ENCODE results near the gene FAM229A.
A peak's percentile ranks its signal among the peaks of the same experiment; 100 is the strongest.
"Not testable (repeated sequence)": the region's sequence is repeated elsewhere in the genome, so short reads cannot be mapped to it uniquely, and the experiment has no call there.

Gene FAM229A, protein sequence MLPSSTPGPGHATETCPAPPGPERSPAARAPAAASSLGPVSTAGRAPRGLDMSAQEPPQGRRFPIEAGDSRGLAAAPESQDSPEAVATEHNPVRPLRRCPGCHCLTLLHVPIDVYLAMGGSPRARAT

DNA sequence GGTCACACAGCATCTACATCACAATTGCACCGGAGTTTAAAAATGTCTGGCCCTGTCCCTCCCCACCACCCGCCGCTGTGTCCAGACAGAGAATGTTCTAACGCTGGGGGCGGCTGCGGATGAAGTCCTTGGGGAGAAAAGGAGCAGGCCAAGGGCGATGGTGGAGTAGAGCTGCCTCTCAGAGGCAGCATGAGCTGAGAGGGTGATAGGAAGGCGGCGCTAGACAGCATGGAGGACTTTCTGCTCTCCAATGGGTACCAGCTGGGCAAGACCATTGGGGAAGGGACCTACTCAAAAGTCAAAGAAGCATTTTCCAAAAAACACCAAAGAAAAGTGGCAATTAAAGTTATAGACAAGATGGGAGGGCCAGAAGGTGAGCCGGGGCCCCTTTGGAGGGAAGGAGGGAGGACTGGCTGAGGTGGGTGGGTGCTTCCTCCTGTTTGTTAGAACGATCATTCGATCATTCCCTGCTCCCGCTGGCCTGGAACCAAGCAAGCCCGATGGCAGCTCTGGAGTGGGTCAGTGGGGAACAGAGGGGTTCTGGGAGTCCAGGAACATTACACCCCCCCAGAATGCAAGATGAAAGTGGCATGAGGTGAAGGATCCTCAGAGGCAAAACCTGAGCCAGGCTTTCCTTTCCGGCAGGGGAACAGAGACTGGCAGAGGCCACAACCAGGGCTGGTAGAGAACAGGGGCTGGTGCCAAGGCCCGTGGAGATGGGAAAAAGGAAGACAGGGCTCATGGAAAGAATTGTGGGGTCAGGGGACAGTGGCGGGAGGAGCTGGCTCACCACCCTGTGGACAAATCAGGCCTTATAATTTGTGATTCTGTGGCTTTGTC lies at the start of gene FAM229A, which contains the start of gene TSSK3:
Gene FAM229A (minus strand): TSS at position 12 of the 840 bp plus-strand sequence. CDS start 394 bp downstream, outside the sequence.
Gene TSSK3 (plus strand): TSS at position 66 of the 840 bp plus-strand sequence. CDS start 163 bp downstream, at position 229.
- DNase-seq, result no peak

DNA sequence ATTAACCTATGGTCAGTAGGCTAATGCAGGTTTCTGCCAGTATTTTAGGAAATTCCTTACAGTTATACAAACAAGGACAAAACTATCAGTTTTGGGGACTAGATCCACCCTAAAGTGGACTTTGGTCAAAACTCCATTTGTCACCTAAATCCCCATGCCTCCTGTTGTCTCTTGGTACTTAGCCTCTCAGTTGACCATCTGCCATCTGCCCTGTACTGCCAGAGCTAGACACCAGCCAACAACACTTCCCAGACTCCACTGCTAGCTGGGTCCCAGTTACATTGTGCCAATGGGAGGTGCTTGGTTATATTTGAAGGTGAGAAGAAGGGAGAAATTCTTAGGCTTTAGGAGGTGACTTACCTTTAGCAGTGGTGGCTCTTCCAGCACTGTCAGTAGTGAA lies 49.0 kb upstream of the FAM229A start:
- DNase-seq, result no peak

DNA sequence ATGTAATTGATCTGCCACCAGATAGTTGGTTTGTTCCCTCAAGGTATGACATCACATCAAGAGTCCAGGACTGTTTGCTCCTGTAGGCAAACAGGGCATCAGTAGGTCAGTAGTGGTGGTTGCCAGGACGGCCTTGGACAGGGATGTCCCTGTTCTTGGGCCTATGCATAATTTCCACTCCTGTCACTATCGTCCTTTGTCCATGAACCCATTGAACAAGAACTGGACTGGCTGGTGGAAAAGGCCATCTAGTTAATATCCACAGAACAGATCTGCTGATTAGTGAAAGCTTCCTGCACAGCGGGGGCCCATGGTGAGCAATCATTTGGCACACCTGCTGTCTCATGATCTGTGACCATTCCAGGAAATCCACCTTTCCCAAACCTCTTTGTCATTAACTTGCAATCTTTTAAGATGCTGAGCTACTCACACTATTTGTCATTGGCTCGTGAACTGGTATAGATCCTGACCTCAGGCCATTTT lies 44.4 kb upstream of the FAM229A start:
- DNase-seq, result no peak

DNA sequence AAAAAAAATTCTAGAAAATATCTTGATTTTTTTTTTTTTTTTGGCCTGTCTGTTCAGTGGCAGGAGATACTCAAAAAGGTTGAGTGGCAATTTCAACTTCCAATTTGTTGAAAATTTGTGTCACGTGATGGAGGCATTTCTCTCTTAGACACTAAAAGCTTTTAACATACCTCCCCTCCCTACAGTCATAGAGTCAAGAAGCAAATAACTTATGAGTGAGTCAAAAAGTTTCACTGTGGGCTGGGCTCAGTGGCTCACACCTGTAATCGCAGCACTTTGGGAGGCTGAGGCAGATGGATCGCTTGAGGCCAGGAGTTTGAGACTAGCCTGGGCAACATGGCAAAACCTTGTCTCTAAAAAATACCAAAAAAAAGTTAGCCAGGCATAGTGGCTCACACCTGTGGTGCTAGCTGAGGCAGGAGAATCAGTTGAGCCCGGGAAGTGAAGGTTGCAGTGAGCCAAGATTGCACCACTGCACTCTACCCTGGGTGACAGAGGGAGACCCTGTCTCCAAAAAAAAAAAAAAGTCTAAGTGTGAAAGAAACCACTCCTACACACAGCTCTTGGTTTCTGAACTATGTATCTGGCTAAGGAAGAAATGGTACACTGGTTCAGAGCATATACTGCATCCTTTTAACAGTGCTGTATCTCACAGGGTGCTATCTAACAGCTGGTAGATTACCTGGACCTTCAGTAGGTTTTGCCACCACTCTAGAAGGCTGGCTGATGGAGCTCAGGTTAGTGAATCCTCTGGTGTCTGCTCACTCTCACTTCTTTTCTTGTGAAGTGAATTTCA lies 43.6 kb upstream of the FAM229A start:
- DNase-seq, result no peak

DNA sequence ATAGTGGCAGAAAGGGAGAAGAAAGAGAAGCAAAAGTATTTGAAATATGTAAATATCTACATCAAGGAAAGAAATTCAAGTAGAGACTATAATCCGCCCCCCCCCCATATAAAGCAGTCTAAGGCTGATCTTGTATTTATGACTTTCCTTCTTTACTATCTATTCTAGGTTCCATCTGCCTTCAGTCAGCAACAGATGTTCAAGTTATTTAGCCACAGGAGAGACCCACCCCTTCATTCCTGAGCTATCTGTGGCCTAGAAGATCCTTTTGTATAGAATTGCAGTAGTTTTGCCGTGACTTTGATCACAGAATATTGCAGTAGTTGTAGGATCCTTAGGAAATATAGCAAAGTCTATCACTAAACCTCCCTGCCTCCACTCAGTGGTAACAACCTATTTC lies 42.7 kb upstream of the FAM229A start:
- no peak for DNase-seq

DNA sequence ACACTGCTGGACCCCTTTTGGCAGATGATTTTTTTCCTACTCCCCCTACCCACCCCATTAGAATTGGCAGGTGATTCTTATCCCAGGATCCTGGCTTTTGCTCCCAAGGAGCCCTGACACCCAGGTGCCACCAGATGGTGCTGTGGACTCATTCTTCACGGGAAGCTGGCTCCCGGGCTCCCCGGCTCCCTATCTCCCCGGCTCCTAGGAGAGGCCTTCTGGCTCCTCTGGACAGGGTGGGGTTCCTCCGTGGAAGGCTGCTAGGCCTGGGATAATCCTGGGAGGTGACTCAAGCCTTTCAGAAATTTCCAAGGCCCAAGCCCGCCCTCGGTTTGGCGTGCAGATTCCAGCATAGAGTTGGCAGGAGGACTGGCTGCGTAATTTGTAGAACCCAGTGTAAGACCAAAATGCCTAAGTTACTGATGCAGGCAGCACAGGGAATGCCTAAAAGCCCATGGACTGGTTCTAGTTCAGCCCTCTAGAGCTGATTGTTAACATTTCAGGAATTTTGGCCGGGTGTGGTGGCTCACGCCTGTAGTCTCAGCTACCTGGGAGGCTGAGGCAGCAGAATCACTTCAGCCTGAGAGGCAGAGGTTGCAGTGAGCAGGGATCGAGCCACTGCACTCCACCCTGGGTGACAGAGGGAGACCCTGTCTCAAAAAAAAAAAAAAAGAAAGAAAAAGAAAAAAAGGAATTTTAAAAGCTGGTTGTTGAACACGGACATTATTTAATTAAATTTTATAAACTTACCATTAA lies 38.8 kb upstream of the FAM229A start:
- DNase-seq, result peak; percentile 67

DNA sequence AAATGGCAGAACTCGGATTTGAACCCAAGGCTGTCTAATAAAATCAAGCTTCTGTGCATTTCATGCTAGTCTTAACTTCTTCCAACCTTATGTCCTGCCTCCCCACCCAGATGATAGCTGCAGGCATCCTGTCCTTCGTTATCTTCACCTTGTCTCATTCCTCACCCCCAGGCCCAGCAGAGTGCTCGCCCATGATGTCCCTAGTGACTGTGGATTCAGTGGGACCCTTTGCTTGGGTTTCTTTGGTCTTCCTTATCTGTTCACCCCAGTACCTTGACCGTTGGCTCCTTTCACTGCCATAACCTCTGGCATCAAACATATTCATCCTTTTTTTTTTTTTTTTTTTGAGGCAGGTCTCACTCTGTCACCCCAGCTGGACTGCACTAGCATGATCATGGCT lies 37.6 kb upstream of the FAM229A start:
- DNase-seq, result no peak

DNA sequence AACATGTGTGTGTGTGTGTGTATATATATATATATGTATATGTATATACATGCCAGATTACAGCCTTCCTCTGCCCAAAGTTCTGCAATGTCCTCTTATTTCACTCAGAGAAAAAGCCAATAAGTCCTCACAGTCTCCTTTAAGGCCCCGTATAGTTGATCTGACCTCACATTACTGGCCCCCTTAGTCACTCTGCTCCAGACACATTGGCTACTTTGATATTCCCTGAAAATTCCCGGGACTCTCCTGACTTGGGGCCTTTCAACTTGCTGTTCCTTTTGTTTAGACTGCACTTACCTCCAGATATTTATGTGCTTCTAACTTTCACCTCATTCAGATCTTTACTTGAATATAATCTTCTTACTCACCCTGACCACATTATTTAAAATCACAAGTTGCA lies 36.1 kb upstream of the FAM229A start:
- no peak for DNase-seq

DNA sequence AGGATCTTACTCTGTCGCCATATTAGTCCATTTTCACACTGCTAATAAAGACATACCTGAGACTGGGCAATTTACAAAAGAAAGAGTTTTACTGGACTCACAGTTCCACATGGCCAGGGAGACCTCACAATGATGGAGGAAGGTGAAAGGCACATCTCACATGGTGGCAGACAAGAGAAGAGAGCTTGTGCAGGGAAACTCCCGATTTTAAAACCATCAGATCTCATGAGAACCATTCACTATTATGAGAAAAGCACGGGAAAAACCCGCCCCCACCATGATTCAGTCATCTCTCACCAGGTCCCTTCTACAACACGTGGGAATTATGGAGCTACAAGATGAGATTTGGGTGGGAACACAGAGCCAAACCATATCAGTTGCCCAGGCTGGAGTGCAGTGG lies 34.2 kb upstream of the FAM229A start:
- not testable (repeated sequence) for DNase-seq

DNA sequence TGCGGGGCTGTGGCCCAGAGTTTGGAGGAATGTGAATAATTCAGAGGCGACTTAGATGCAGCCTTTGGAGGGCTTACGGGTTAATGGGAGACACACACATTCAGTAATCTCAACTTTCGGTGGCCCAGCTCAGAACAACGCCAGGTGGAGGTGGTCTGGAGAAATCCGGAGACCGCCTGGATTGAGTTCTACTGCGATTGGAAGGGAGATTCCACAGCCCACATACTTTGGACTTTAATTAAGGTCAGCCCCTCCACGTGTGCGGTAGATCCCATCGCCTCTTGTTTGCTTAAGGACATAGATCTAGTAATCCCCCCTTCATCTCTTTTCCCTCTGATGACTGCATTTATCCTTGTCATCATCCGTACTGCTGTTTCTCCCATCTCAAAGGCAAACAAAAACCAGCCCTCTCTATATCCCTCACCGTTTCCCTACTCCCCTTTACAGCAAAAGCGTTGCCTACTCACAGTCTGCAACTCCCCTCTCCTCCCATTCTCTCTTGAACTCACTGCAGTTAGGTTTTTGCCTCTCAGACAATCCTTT lies 32.7 kb upstream of the FAM229A start:
- DNase-seq, result no peak

DNA sequence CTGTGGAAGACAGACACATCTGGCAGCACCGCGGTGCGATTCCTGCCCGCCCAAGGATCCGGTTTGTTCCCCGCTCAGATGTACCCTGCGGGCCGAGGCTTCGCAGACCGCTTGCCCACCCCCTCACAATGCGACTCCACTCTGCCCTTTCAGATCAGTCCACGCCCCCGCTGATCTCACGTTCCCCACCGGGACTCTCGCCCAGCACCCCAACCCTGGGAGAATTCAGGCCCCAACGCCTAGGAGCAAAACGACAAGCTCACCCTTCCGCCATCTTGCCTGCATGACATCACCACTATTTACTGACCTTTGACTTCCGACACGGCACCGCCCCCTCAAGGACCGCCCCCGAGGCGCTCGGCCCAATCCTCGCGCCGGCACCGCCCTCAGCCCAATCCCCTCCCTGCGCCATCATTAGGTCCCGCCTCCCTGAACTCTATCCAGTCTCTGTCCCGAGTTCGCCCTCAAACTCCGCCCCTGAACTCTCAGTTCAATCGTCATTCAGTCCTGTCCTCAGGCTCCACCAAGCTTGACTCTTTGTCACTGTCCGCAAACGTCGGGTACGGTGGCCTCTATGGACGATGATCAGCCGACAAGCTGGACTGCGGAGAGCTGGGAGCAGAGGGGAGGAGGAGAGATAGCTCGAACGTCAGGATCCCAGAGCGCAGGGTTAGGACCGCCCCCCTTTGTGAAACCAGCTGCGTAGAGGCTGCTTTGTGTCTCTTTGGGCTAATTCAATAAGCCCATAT lies 32.0 kb upstream of the FAM229A start, which contains the start of gene BSDC1:
Gene BSDC1 (minus strand): TSS at position 301 of the 749 bp plus-strand sequence. CDS start 27 bp downstream, at position 274.
- DNase-seq, result peak; percentile 99

DNA sequence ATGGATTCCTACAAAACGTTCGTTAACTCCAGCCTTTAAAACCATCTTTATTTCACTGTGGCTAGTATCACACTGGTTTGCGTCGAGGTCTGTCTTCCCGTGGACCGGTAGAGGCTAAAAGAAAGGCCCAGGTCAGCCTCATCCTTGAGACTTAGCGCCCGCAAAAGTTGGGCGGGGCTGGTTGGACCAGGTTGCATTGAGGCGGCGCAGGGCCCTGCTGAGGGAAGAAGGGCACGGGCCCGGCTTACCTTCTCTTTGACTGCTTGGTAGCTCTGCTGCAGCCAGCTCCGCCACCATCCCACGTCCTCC lies 31.5 kb upstream of the FAM229A start:
- peak; percentile 40 for DNase-seq

DNA sequence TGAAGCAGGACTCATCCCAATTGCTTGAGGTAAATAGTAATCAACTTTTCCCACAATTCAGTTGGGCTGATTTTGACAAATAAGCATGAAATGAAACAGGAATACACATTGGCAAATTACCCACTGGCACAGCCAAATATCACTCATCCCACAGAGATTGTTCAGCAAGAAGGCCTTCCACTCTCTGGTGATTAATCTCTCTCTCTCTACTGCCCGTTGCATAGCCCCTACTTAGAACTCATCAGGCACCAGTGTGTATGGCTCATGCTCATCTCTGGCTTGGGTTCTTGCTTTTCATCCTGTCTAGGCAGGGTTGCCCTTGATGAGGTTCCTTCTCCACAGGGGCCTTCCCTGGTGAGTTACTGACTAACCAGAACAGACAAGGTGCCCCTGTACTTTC lies 30.9 kb upstream of the FAM229A start:
- DNase-seq, result no peak

DNA sequence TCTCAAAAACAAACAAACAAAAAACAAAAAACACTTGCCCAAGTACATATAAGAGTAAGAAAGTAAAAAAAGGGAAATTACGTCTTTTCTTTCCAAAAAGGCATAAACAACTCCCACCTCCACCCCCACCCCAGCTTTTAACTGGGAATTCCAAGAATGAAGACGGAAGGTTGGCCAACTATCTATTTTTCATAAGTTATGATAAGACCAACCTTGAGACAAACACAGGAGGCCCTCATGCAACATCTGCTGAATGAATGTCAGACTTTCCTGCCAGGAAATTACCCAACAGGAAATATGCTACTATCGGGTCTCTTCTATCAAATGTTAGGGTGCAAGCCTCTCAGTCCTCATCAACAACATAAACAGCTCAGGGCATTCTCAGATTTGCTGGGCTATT lies 30.0 kb upstream of the FAM229A start:
- no peak for DNase-seq

DNA sequence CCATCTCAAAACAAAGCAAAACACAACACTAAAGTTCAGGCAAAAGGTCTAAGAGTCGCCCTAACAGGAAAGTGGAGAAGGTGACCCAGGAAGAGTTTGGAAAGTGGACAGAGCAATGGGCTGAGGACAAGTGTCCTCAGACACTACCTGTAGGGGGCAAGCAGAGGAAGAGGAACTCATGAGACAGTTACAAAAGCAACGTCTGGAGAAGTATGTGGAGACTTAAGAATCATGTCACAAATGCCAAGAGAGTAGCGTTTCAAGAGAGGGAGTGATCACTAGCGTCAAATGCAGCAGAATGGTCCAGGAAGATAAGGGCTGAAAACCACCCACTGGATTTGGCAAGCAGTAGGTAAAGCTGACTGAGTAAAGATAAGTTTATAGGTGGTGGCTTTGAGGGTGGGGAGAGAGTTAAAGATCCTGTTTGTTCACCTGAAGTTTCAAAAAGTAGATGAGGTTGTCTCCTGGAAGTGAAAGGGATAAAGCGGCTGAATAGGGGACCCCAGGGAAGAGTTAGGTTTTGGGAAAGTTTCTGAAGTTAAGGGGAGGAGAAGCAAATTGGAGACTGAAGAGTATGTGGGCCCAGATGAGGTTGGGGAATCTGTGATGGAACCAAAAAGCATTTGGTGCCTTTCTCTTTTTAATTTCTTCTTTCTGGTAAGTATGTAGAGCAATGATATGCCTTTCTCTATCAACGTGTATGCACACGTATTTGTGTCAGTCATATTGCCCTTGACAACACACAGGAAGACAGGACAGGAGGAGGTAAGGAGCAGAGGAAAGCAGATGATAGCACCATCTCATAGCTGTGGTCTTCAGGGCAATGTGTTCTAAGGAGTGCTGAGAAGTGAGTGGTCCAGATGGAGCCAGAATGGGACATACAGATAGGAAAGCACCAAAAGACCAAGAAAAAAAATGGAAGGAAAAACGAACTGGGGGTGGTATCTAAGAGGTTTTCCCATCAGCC lies 28.9 kb upstream of the FAM229A start:
- no peak for DNase-seq

DNA sequence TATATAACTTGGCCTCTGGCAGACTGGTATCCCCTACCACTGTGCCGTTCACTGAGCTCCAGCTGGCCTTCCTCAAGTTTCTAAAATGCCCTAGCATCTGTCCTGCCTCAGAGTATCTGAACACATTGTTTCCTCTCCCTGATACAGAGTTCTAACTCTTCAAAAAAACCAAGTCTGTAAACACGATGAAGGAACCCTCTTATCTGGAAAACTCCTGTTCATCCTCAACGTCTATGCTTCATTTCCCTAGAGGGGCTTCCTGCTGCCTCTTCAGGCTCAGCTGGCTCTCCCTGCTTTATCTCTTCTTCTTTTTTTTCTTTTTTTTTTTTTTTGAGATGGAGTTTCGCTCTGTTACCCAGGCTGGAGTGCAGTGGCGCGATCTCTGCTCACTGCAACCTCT lies 26.4 kb upstream of the FAM229A start:
- DNase-seq, result no peak

DNA sequence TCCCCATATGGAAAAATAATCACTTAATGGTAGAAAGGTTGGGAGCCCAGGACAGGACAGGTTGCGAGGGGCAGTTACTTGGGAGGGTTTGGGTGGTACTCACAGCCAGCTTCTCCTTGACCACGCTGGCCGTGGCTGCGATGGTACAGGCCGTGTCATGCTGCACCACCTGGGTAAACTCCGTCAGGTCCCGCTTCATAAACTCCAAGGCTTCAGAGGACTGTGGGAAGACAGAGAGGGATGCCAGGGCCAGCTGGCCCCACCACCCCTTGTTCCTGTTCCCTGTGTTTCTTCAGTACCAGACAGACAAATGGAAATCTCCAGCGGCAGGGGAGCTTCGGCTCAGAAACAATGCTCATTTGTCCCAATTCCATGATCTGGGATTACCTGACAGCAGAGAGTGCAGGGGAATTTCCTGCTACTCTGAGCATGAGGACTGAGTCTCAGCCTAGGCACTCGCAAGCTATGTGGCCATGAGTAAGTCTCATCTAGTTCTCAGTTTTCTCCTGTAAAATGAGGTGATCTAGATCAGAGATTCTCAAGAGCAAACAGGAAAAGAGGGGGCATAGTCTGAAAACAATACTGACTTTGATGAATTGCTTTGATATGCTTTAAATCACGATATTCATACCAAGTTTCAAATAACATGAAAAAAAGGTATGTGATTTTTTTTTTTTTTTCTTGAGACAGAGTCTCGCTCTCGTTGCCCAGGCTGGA lies 24.5 kb upstream of the FAM229A start:
- DNase-seq, result peak; percentile 10

DNA sequence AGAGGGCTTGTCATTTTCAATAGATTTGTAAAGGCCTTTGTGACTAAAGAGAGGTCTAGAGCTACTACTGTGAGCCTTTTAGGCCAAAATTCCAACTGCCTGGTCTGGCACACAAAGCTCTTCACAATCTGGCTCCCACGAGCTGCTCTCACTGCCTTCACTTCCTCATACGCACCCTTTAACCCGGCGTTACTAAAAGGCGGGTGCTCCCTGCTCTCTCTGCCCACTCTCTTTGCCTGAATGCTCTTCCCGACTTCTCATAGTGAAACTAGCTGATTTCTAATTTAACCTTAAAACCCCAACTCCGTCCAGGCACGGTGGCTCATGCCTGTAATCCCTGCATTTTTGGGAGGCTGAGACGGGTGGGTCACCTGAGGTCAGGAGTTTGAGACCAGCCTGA lies 17.8 kb upstream of the FAM229A start:
- no peak for DNase-seq

DNA sequence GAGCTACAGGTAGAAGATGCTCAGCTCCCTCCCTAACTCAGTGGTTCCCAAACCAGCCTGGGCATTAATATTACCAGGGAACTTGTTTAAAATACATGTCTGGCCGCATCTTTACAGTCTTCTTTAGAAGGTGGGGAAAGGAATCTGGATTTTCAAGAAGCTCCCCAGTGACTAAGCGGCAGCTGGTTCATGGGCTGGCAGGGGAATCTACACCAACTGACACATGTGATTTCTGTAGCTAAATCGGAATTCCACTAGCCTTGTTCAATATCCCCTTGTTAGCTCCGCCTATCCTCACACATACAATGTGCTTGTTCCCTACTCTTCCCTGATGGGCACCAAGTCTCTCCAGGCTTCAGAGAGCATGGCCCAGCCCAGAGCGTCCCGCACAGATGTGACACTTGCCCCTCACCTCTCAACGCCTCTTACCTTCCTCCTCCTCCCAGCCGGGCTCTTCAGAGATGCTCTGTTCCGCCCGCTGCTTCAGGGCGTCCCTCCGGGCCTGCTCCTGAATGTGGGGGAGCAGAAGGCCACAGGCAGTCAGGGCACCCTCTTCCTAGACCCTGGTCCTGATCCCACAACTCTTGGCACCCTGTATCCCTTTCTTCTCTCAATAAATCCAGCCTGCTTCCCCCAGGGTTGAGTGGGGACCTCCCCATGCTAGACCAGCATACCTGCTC lies 15.4 kb upstream of the FAM229A start:
- DNase-seq, result no peak
